B cell (primary cell): ENCODE measurements around the gene ORAI3. TPM values are rescaled to one million over a fixed set of nuclear protein-coding genes. Genes with fewer than 3 reads are reported as not detected.

Experiments
- ATAC-seq: fragments of 200-7000 bp; cut with Tn5 transposase; one replicate; pipeline ENCODE4 v1.10.0; 2021; ENCODE audit warnings: low read depth, mild to moderate bottlenecking, moderate number of reproducible peaks, moderate library complexity
- CTCF ChIA-PET: fragments of 350-600 bp; sonication (Branson Sonifier 250); formaldehyde crosslinking; loops from one replicate; lab custom pipeline; 2021; ENCODE audit warnings: antibody characterized with exemption, inconsistent platforms; lab: Charles Lee
- POLR2A ChIA-PET: fragments of 350-600 bp; sonication (Branson Sonifier 250); formaldehyde crosslinking; loops from one replicate; lab custom pipeline; 2021; ENCODE audit warnings: antibody characterized with exemption; lab: Charles Lee
- DNase-seq: peaks from one replicate; pipeline ENCODE4 v3.0.0; 2013
- H2AFZ ChIP-seq: 2 replicates; pipeline ENCODE4 v1.6.1; 2012; ENCODE audit warnings: mild to moderate bottlenecking, low read depth, low read length; ENCODE audit not compliant: insufficient read depth, poor library complexity, severe bottlenecking
- H3K27ac ChIP-seq, 2 donors: 1 replicate in 1 of 2; 2 replicates in 1 of 2; pipeline ENCODE4 v1.5.1; 2012 to 2013; ENCODE audit warnings: low read length in 2 of 2, mild to moderate bottlenecking in 2 of 2, moderate library complexity in 1 of 2
- H3K27me3 ChIP-seq, 4 experiments: fragments of 200-600 bp in 1 of 4; sonication (generic) in 1 of 4; replicated peaks in 1 of 4; 1 replicate in 2 of 4; 2 replicates in 2 of 4; pipeline versions ENCODE4 v1.6.1 to v1.7.0; 2013 to 2016; ENCODE audit warnings: low read length in 3 of 4, mild to moderate bottlenecking in 2 of 4, mixed read lengths in 1 of 4, moderate library complexity in 1 of 4; ENCODE audit not compliant: insufficient read depth in 4 of 4, control insufficient read depth in 3 of 4; ENCODE audit errors: control extremely low read depth in 1 of 4
- H3K36me3 ChIP-seq, 2 experiments: replicated peaks in 1 of 2; 1 replicate in 1 of 2; 2 replicates in 1 of 2; pipeline versions ENCODE4 v1.6.1 to v1.7.1; 2013; ENCODE audit warnings: low read length in 1 of 2; ENCODE audit not compliant: insufficient read depth in 2 of 2, control insufficient read depth in 1 of 2; ENCODE audit errors: control extremely low read depth in 1 of 2, extremely low read depth in 1 of 2
- H3K4me1 ChIP-seq, 2 donors: fragments of 200-600 bp in 1 of 2; sonication (generic) in 1 of 2; 1 replicate in 1 of 2; 2 replicates in 1 of 2; pipeline versions ENCODE4 v1.5.1 to v1.6.1; 2013 to 2017; ENCODE audit warnings: low read length in 2 of 2; ENCODE audit not compliant: control insufficient read depth in 2 of 2, insufficient read depth in 2 of 2
- H3K4me2 ChIP-seq: replicated peaks from 2 replicates; pipeline ENCODE3; 2012; ENCODE audit warnings: mild to moderate bottlenecking, low read depth, low read length; ENCODE audit not compliant: poor library complexity, severe bottlenecking
- H3K4me3 ChIP-seq, 5 experiments: fragments of 200-600 bp in 1 of 5; sonication (generic) in 1 of 5; 1 replicate in 3 of 5; 2 replicates in 2 of 5; pipeline versions ENCODE4 v1.5.1 to v1.7.0; 2011 to 2016; ENCODE audit warnings: low read length in 4 of 5, mild to moderate bottlenecking in 4 of 5, low read depth in 2 of 5, control low read depth in 1 of 5, moderate library complexity in 1 of 5; ENCODE audit not compliant: insufficient read depth in 1 of 5; ENCODE audit errors: control extremely low read depth in 1 of 5, extremely low read depth in 1 of 5
- H3K79me2 ChIP-seq: fragments of 200-600 bp; sonication (generic); one replicate; pipeline ENCODE4 v1.6.0; 2016; ENCODE audit warnings: low read length; ENCODE audit not compliant: control insufficient read depth, insufficient read depth
- H3K9ac ChIP-seq: fragments of 200-600 bp; sonication (generic); 2 replicates; pipeline ENCODE4 v1.6.1; 2017; ENCODE audit warnings: mild to moderate bottlenecking, low read length, moderate library complexity
- H3K9me3 ChIP-seq, 3 donors: one replicate each; pipeline versions ENCODE4 v1.6.1 to v1.7.1; 2013; ENCODE audit warnings: low read length in 2 of 3; ENCODE audit not compliant: control insufficient read depth in 2 of 3, insufficient read depth in 1 of 3; ENCODE audit errors: control extremely low read depth in 1 of 3
- H4K20me1 ChIP-seq: 2 replicates; pipeline ENCODE4 v1.6.0; 2012; ENCODE audit warnings: mild to moderate bottlenecking, low read length; ENCODE audit not compliant: insufficient read depth, control insufficient read depth, poor library complexity, severe bottlenecking
- H3K27ac Mint-ChIP-seq: one replicate; pipeline ENCODE4 v1.8.0; 2021; ENCODE audit warnings: mixed read lengths
- H3K27me3 Mint-ChIP-seq: one replicate; pipeline ENCODE4 v1.8.0; 2021; ENCODE audit warnings: mixed read lengths
- H3K4me1 Mint-ChIP-seq: one replicate; pipeline ENCODE4 v1.8.0; 2021; ENCODE audit warnings: mixed read lengths
- H3K4me3 Mint-ChIP-seq: one replicate; pipeline ENCODE4 v1.8.0; 2021; ENCODE audit warnings: mixed read lengths
- H3K9me3 Mint-ChIP-seq: one replicate; pipeline ENCODE4 v1.8.0; 2022; ENCODE audit warnings: mixed read lengths; ENCODE audit not compliant: insufficient read depth
- EZH2 ChIP-seq: IDR thresholded peaks from 2 replicates; pipeline ENCODE4 v1.6.1; 2012; ENCODE audit warnings: borderline replicate concordance, low read depth, mild to moderate bottlenecking, moderate library complexity, low read length; ENCODE audit not compliant: insufficient read depth, poor library complexity, severe bottlenecking
- WGBS: methylation state at CpG from one replicate; pipeline ENCODE4 v1.1.5; 2013; ENCODE audit warnings: missing lambda C conversion rate; ENCODE audit not compliant: insufficient coverage; 5-methylcytosine and 5-hydroxymethylcytosine counted together
- intact Hi-C: fragments of 100-400 bp; cut with micrococcal nuclease; formaldehyde crosslinking; loops from one replicate; pipeline ENCODE4 v1.10.0; 2022
- polyA plus RNA-seq: library from polyadenylated mRNA; depleted of rRNA; stranded (reverse); fragments of >200 nt; gene quantifications from 2 replicates; pipeline ENCODE4 v1.2.3, GENCODE V29; 2012
- total RNA-seq, 2 donors: library from RNA; stranded (reverse); fragments of 120-200 nt in 1 of 2; gene quantifications; 1 replicate in 1 of 2; 2 replicates in 1 of 2; pipeline versions ENCODE4 v1.2.3 to v1.2.4, GENCODE V29; 2013 to 2022
- TF ChIP-seq, protein P1 (sequence below): fragments of 200-600 bp; IDR thresholded peaks from one replicate; pipeline ENCODE4 v1.8.0; 2022; ENCODE audit warnings: antibody characterized with exemption, mild to moderate bottlenecking

The ORAI3 gene
- total and polyA plus RNA-seq, 2 donors (not counting 1 experiment from before 2014, with no cell fraction given): 32.2 to 51.8 TPM

GRCh38 chr16:30996324-30996984, 47.6 kb downstream of the ORAI3 start:
- Histone ChIP-seq H3K79me2 (no peaks in the 10 kb centered on the region), H4K20me1 (no peaks in the 10 kb centered on the region), H3K4me1 (peaks cover 9 to 13% of the 10 kb centered on the region in 2 donors), H3K27ac (peak overlapping the region; percentile 29 to 62), H2AFZ (peak overlapping the region; percentile 96), H3K9ac (peak overlapping the region; percentile 72), H3K4me3 (peak overlapping the region in 4 of 5 experiments; percentile 54 to 72 (median 66)), H3K9me3 (peaks cover 0 to 5% (median 0%) of the 10 kb centered on the region in 3 donors), H3K36me3 (no peaks in the 10 kb centered on the region), H3K4me2 (peak overlapping the region; percentile 88), H3K27me3 (peaks cover 0 to 7% (median 0%) of the 10 kb centered on the region in 4 experiments)
- H3K9me3 Mint-ChIP-seq: no peaks in the 10 kb centered on the region
- CTCF ChIA-PET: interaction anchor here (1.0 to 1.8 kb wide), 3 partner anchors 11 to 146 kb away, joined by 3 to 6 read pairs (median 4); partner anchors contain the start of gene ZNF668
- peak overlapping the region; percentile 91 for H3K4me3 Mint-ChIP-seq
- intact Hi-C loops: no loop called here
- POLR2A ChIA-PET: interaction anchor here (0.7 to 1.6 kb wide), 3 partner anchors 9 to 183 kb away, joined by 6 to 7 read pairs (median 6); partner anchors contain the start of gene FUS
- no peaks in the 10 kb centered on the region for H3K27me3 Mint-ChIP-seq
- TF ChIP-seq, protein P1, sequence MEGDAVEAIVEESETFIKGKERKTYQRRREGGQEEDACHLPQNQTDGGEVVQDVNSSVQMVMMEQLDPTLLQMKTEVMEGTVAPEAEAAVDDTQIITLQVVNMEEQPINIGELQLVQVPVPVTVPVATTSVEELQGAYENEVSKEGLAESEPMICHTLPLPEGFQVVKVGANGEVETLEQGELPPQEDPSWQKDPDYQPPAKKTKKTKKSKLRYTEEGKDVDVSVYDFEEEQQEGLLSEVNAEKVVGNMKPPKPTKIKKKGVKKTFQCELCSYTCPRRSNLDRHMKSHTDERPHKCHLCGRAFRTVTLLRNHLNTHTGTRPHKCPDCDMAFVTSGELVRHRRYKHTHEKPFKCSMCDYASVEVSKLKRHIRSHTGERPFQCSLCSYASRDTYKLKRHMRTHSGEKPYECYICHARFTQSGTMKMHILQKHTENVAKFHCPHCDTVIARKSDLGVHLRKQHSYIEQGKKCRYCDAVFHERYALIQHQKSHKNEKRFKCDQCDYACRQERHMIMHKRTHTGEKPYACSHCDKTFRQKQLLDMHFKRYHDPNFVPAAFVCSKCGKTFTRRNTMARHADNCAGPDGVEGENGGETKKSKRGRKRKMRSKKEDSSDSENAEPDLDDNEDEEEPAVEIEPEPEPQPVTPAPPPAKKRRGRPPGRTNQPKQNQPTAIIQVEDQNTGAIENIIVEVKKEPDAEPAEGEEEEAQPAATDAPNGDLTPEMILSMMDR: no peak
- no peak for TF ChIP-seq EZH2
- peak; percentile 2 for ATAC-seq
- peak; percentile 26 for DNase-seq
- WGBS: 36% methylated on average over 14 of the region's 23 CpGs
- peak overlapping the region; percentile 92 for H3K27ac Mint-ChIP-seq
- peaks cover 9% of the 10 kb centered on the region for H3K4me1 Mint-ChIP-seq
